ENCODE measurements around the gene SOX1.

The SOX1 gene

DNA sequence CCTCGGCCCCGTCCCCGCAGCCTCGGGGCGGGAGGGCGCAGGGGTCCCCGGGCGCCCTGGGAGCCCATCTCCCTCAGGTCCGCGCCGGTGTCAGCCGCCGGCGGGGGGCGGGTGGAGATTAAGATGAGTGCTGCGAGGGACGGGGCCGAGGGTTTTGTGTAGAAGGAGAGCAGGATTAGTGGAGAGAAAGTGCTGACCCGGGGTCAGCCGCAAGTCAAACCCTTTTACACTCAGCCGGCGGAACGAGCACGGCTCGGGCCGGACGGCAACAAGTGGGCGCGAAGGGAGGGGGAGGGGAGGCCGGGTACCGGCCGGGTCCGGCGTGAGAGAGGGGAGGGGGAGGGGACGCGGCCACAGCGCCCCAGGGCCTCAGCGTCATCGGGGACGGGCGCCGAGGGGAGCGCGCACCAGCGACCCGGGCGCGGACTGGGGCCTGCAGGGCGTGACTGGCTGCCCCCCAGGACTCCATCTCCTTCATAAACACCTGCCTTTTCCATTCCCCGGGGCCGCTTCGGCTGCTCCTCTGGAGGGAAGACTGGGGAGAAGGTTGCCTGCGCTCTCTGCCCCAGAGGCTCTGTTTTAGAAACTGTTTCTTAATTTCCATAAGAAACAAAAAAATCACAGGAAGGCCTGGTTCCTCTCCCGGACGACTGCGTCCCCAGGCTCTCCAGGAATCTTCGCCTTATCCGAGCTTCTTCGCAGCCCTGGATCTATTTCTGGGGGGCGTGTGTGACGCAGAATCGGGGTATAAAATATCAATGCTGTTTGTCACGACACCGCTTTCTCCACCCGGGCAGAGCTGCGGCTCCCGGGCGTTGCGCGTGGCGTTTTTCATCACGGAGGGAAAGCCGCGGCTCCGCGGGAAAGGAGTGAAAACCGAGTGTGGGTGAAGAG is 6.5 kb downstream of the SOX1 start:
- no peak overlapping the region for H2AFZ ChIP-seq (ENCODE audit: low read length, unreplicated experiment)
- no peak overlapping the region for H3K4me3 ChIP-seq (ENCODE audit: low read depth, low read length)
- peaks cover 82% of the 10 kb centered on the region for H3K27me3 ChIP-seq (ENCODE audit: insufficient read depth, low read length)

DNA sequence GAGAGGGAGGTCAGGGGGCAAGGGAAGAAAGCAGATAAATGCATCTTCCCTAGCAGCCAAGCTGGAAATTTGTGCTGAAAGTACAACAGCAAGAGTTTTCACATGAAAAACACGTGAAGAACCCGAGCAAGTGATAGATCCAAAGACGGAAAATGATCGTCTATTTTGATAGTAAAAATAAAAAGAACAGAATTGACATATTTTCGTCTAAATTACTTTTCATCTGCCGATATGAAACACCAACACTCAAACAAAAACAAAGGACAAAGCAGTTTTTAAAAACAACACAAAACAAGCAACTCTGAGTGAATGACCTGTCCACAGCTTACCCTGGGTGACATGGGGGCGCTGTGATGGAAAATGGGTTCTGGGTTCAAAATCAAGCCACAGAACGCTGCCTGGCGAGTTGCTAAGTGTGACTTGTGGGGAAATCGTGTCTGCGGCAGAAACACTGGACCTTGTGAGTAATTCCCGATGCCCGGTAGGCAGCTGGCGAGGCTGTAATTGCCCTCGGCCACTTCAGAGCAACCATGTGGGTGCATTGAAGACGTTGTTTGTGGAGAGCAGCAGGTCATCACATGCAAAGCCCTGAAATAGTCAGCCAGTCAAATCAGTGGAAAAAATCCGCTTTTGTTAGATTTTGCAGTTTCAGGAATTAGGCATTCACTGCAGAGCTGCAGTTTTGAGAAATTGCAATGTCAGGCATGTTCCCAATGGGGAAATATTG is 7.4 kb downstream of the SOX1 start:
- Histone ChIP-seq H3K79me2 (ENCODE audit: control insufficient read depth, insufficient read depth, low read length, unreplicated experiment) (no peaks in the 10 kb centered on the region), H3K4me3 (ENCODE audit: low read depth, low read length) (no peak overlapping the region), H3K27me3 (ENCODE audit: insufficient read depth, low read length) (peaks cover 74% of the 10 kb centered on the region), H3K27ac (ENCODE audit: low read depth, low read length) (no peak overlapping the region), H3K36me3 (ENCODE audit: insufficient read depth, low read length) (no peaks in the 10 kb centered on the region), H2AFZ (ENCODE audit: low read length, unreplicated experiment) (no peak overlapping the region), H3K4me1 (ENCODE audit: control insufficient read depth, insufficient read depth, low read length, unreplicated experiment) (no peaks in the 10 kb centered on the region)

More for the DNA sequence above, 6.5 kb downstream of the SOX1 start:
- Histone ChIP-seq H3K36me3 (ENCODE audit: insufficient read depth, low read length) (no peaks in the 10 kb centered on the region), H3K79me2 (ENCODE audit: control insufficient read depth, insufficient read depth, low read length, unreplicated experiment) (no peaks in the 10 kb centered on the region), H3K4me1 (ENCODE audit: control insufficient read depth, insufficient read depth, low read length, unreplicated experiment) (no peaks in the 10 kb centered on the region), H3K27ac (ENCODE audit: low read depth, low read length) (no peak overlapping the region)

DNA sequence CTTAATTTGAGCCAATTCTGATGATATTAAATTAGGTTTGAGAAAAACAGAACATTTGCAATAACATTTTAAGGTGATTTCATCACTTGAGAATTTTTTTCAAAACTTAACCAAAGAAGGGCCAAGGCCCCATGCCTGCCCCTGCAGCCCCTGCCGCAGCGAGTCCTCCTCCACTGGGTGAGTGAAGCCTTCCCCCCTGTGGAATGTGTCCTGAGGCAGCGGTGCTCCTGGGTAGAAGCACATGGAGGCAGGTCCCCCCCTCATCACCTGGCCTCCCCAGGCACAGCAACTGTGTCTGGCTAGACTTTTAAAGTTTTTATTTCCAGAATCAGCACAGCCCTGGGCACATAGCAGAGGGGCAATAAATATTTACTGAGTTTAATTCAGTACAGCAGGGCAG is 10.8 kb downstream of the SOX1 start:
- no peaks in the 10 kb centered on the region for H3K4me1 ChIP-seq (ENCODE audit: control insufficient read depth, insufficient read depth, low read length, unreplicated experiment)
- no peaks in the 10 kb centered on the region for H3K36me3 ChIP-seq (ENCODE audit: insufficient read depth, low read length)
- no peak overlapping the region for H2AFZ ChIP-seq (ENCODE audit: low read length, unreplicated experiment)
- H3K79me2 ChIP-seq (ENCODE audit: control insufficient read depth, insufficient read depth, low read length, unreplicated experiment) = no peaks in the 10 kb centered on the region
- no peak overlapping the region for H3K27ac ChIP-seq (ENCODE audit: low read depth, low read length)
- H3K27me3 ChIP-seq (ENCODE audit: insufficient read depth, low read length) = peaks cover 41% of the 10 kb centered on the region
- no peak overlapping the region for H3K4me3 ChIP-seq (ENCODE audit: low read depth, low read length)

DNA sequence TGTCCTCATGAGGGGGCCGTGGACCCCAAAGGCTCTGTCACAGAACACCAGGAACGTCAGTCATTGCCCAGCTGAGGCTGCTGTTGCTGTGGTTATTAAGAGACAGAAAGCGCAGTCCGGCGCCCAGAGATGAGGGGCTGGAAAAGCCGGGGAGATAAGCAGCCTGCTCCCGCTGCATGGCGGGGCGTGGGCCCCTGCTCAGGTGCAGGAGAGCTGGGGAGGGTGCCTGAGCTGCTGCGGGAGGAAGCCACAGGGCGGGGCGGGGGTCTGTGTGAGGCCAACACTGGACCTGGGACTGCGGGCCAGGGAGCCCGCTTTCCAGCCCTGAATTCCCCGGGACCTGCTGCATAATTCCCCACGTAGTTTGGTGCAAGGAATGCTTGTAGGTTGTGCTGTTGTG is 11.3 kb downstream of the SOX1 start:
- Histone ChIP-seq H3K36me3 (ENCODE audit: insufficient read depth, low read length) (no peaks in the 10 kb centered on the region), H3K4me1 (ENCODE audit: control insufficient read depth, insufficient read depth, low read length, unreplicated experiment) (no peaks in the 10 kb centered on the region), H3K79me2 (ENCODE audit: control insufficient read depth, insufficient read depth, low read length, unreplicated experiment) (no peaks in the 10 kb centered on the region), H3K27me3 (ENCODE audit: insufficient read depth, low read length) (peaks cover 36% of the 10 kb centered on the region), H3K27ac (ENCODE audit: low read depth, low read length) (no peak overlapping the region), H3K4me3 (ENCODE audit: low read depth, low read length) (no peak overlapping the region), H2AFZ (ENCODE audit: low read length, unreplicated experiment) (no peak overlapping the region)

DNA sequence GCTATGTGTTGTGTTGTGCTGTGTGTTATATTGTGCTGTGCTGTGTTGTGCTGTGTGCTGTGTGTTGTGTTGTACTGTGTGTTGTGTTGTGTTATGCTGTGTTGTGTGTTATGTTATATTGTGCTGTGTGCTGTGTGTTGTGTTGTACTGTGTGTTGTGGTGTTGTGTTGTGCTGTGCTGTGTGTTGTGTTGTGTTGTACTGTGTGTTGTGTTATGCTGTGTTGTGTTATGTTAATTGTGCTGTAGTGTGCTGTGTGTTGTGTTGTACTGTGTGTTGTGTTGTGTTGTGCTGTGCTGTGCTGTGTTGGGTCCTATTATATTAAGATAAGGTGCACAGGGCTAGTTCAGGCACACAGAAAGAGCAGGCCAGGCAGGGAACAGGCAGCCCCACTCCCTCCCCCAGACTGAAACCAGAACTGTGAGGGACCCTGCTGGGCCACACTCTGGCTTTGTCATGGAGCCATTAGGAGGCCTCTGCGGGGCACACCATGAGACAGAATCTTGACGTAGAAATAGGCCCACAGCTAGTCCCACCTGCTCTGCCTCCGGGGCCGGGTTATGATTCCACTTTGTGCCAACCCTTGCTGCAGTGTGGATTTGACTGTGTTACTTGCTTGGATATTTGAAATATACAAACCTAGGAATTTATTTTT is 12.1 kb downstream of the SOX1 start:
- Histone ChIP-seq H3K79me2 (ENCODE audit: control insufficient read depth, insufficient read depth, low read length, unreplicated experiment) (no peaks in the 10 kb centered on the region), H2AFZ (ENCODE audit: low read length, unreplicated experiment) (no peak overlapping the region), H3K27ac (ENCODE audit: low read depth, low read length) (no peak overlapping the region), H3K36me3 (ENCODE audit: insufficient read depth, low read length) (no peaks in the 10 kb centered on the region), H3K4me3 (ENCODE audit: low read depth, low read length) (no peak overlapping the region), H3K4me1 (ENCODE audit: control insufficient read depth, insufficient read depth, low read length, unreplicated experiment) (no peaks in the 10 kb centered on the region), H3K27me3 (ENCODE audit: insufficient read depth, low read length) (peaks cover 28% of the 10 kb centered on the region)

DNA sequence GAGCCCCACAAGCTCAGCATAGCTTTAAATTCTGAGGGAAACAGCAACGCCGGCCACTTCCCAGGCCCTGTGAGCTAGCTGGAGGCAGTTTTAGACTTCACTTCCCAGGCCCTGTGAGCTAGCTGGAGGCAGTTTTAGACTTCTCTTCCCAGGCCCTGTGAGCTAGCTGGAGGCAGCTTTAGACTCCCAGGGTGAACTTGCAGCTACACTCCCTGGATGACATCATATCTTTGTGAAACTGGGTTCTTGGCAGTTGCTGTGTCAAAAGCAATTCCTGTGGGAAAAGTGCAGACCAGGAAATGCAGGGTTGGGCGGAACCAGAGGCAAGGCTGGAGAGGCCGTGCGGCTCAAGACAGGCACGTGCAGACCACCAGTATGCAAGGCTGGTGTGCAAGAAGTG is 12.7 kb downstream of the SOX1 start:
- no peak overlapping the region for H3K4me3 ChIP-seq (ENCODE audit: low read depth, low read length)
- H2AFZ ChIP-seq (ENCODE audit: low read length, unreplicated experiment) = no peak overlapping the region
- no peaks in the 10 kb centered on the region for H3K79me2 ChIP-seq (ENCODE audit: control insufficient read depth, insufficient read depth, low read length, unreplicated experiment)
- H3K36me3 ChIP-seq (ENCODE audit: insufficient read depth, low read length) = no peaks in the 10 kb centered on the region
- H3K27ac ChIP-seq (ENCODE audit: low read depth, low read length) = no peak overlapping the region
- H3K4me1 ChIP-seq (ENCODE audit: control insufficient read depth, insufficient read depth, low read length, unreplicated experiment) = no peaks in the 10 kb centered on the region
- H3K27me3 ChIP-seq (ENCODE audit: insufficient read depth, low read length) = peaks cover 21% of the 10 kb centered on the region

DNA sequence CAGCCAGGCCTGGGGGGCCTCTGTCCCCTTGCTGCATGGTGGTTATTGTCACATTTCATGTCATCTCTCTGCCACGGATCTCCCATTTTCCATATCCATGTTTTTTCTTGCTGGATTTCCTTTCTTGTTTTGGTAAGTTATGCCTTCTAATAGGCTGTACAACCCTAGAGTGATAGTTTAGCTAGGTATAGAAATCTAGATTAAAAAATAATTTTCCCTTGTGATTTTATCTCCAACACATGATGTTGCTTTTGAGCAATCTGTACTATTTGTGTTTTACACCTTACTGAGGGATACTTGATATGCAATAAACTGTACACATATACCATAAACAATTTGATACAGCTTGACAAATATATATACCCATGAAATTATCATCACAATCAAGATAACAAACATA is 17.0 kb downstream of the SOX1 start:
- Histone ChIP-seq H3K27me3 (ENCODE audit: insufficient read depth, low read length) (no peaks in the 10 kb centered on the region), H3K79me2 (ENCODE audit: control insufficient read depth, insufficient read depth, low read length, unreplicated experiment) (no peaks in the 10 kb centered on the region), H3K36me3 (ENCODE audit: insufficient read depth, low read length) (no peaks in the 10 kb centered on the region), H3K4me1 (ENCODE audit: control insufficient read depth, insufficient read depth, low read length, unreplicated experiment) (no peaks in the 10 kb centered on the region), H3K27ac (ENCODE audit: low read depth, low read length) (no peak overlapping the region), H3K4me3 (ENCODE audit: low read depth, low read length) (no peak overlapping the region), H2AFZ (ENCODE audit: low read length, unreplicated experiment) (no peak overlapping the region)

DNA sequence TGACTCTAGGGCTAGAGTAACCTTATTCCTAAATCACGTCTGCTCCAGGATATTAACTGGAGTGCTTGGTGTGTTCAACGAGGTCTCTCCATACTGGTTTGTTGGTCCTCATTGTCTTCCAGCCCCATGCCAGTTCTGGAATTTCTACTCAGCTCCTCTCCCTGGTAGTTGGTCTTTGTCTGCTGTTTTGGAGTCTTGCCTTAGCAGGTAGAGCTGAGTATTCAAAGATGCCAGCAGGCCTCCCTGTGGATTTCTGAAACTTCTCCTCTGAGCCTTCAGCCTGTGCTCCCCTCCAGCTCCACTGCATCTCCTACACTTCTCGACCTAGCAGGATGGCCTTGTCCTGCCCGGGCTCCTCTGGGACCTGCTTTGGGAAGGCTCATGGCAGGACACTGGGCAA is 25.5 kb downstream of the SOX1 start:
- no peak overlapping the region for H3K27ac ChIP-seq (ENCODE audit: low read depth, low read length)
- H2AFZ ChIP-seq (ENCODE audit: low read length, unreplicated experiment) = no peak overlapping the region
- no peaks in the 10 kb centered on the region for H3K4me1 ChIP-seq (ENCODE audit: control insufficient read depth, insufficient read depth, low read length, unreplicated experiment)
- H3K36me3 ChIP-seq (ENCODE audit: insufficient read depth, low read length) = no peaks in the 10 kb centered on the region
- H3K79me2 ChIP-seq (ENCODE audit: control insufficient read depth, insufficient read depth, low read length, unreplicated experiment) = no peaks in the 10 kb centered on the region
- H3K27me3 ChIP-seq (ENCODE audit: insufficient read depth, low read length) = no peaks in the 10 kb centered on the region
- no peak overlapping the region for H3K4me3 ChIP-seq (ENCODE audit: low read depth, low read length)

DNA sequence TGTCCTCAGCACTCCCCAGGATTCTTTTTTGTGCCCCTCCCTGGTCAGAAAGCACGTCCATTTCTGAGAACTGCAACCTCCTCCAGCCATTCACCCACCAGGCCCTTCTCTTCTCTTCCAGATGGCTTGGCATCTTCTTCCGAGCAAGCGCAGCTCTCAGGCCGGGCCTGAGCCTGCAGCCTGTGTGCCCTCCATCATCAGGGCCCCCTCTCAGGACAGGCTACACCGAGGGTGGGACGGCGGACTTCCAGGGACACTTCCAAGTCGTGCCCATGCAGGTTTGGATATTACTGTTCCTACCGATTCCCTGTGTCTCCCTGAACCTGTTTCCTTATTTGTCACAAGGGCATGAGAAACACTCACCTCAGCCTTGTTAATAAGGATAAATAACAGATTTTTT is 28.4 kb downstream of the SOX1 start:
- Histone ChIP-seq H3K27me3 (ENCODE audit: insufficient read depth, low read length) (no peaks in the 10 kb centered on the region), H3K4me1 (ENCODE audit: control insufficient read depth, insufficient read depth, low read length, unreplicated experiment) (no peaks in the 10 kb centered on the region), H3K27ac (ENCODE audit: low read depth, low read length) (no peak overlapping the region), H3K36me3 (ENCODE audit: insufficient read depth, low read length) (no peaks in the 10 kb centered on the region), H2AFZ (ENCODE audit: low read length, unreplicated experiment) (no peak overlapping the region), H3K4me3 (ENCODE audit: low read depth, low read length) (no peak overlapping the region), H3K79me2 (ENCODE audit: control insufficient read depth, insufficient read depth, low read length, unreplicated experiment) (no peaks in the 10 kb centered on the region)

DNA sequence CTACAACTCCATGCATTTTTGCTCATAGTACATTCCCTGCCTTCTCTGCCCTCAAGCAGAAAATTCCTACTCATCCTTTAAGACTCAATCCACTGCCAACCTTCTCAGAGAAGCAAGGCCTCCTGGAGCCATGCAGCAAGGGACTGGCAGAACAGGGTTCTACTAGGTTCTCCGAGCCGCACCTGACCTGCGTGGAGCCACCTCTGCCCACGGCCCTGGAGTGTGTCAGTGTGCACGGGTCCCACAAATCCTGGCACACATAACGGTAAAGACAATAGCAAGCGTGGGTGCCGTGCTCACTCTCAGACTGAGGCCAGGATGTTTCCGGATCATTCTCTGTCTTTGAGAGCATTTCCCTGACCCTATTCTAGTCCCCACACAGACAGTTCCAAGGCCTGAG is 30.0 kb downstream of the SOX1 start:
- no peaks in the 10 kb centered on the region for H3K36me3 ChIP-seq (ENCODE audit: insufficient read depth, low read length)
- no peaks in the 10 kb centered on the region for H3K27me3 ChIP-seq (ENCODE audit: insufficient read depth, low read length)
- no peaks in the 10 kb centered on the region for H3K4me1 ChIP-seq (ENCODE audit: control insufficient read depth, insufficient read depth, low read length, unreplicated experiment)
- H3K79me2 ChIP-seq (ENCODE audit: control insufficient read depth, insufficient read depth, low read length, unreplicated experiment) = no peaks in the 10 kb centered on the region
- H2AFZ ChIP-seq (ENCODE audit: low read length, unreplicated experiment) = no peak overlapping the region
- H3K4me3 ChIP-seq (ENCODE audit: low read depth, low read length) = no peak overlapping the region
- no peak overlapping the region for H3K27ac ChIP-seq (ENCODE audit: low read depth, low read length)

Measured in ACC112 (cell line).